Measurements from ENCODE around the gene SH3RF1.

- no peak for TF ChIP-seq CTCF (IDR thresholded peaks at IDR 0.05; ENCODE audit: low read depth, low read length, poor library complexity, severe bottlenecking)
- no peak for TF ChIP-seq EZH2phosphoT487 (IDR thresholded peaks at IDR 0.05; ENCODE audit: borderline replicate concordance, low read length)
Measured at GRCh38 chr4:169110633-169111032, 160.1 kb downstream of the SH3RF1 start.

All from DOHH2 (cell line).